K562 (cell line): ENCODE data around the gene HOXD12. TPM values are rescaled to one million over a fixed set of nuclear protein-coding genes. Genes with fewer than 3 reads are reported as not detected.

ENCODE experiments used
- ATAC-seq: fragments of 200-7000 bp; cut with Tn5 transposase; 3 replicates; pipeline ENCODE4 v1.9.1; 2020; ENCODE audit warnings: moderate library complexity
- Bru-seq: library from RNA; stranded (reverse); fragments of 400-500 nt; gene quantifications from one replicate; lab custom pipeline; 2021; lab: Mats Ljungman, UMichigan
- BruChase-seq, 2 experiments: library from RNA; stranded (reverse); fragments of 400-500 nt; gene quantifications; one replicate each; lab custom pipeline; 2021; lab: Mats Ljungman, UMichigan
- BruUV-seq: library from RNA; stranded (reverse); fragments of 400-500 nt; replicated peaks from 2 replicates; lab custom pipeline; 2021; lab: Mats Ljungman, UMichigan
- CTCF ChIA-PET: fragments of 300-600 bp; formaldehyde crosslinking; extraction: SDS; loops from one replicate; lab custom pipeline; 2021; ENCODE audit warnings: low intra/inter-chr PET ratio; lab: Yijun Ruan, JAX
- POLR2A ChIA-PET: fragments of 300-600, 350-650 bp; sonication (Branson Sonifier 250); formaldehyde crosslinking; extraction: SDS; loops from one replicate; lab custom pipeline; 2021; ENCODE audit warnings: antibody characterized with exemption, inconsistent platforms; lab: Yijun Ruan, JAX
- DNase-seq, 4 experiments: peaks; one replicate each; pipeline versions ENCODE4 v3.0.0 to v3.0.0-alpha.2; 2011 to 2018; ENCODE audit warnings: low spot score in 3 of 4, mixed read lengths in 3 of 4; ENCODE audit errors: extremely low read depth in 1 of 4
- FAIRE-seq: peaks from 2 replicates; lab custom pipeline; 2011; peaks lifted over from hg19 to GRCh38; lab: Jason Lieb, UNC
- H2AFZ ChIP-seq: 2 replicates; pipeline ENCODE4 v1.6.0; 2011; ENCODE audit warnings: low read depth, low read length, control low read depth, inconsistent platforms
- H3K27ac ChIP-seq: fragments of 200-600 bp; 3 replicates; pipeline ENCODE4 v1.8.0; 2011; ENCODE audit warnings: low read depth, mild to moderate bottlenecking, control low read depth, inconsistent platforms, low read length, moderate library complexity, mixed read lengths; ENCODE audit errors: extremely low read depth
- H3K27me3 ChIP-seq, 2 experiments: fragments of 300-600 bp in 1 of 2; 2 replicates in 1 of 2; 3 replicates in 1 of 2; pipeline versions ENCODE4 v1.6.0 to v1.8.0; 2011; ENCODE audit warnings: inconsistent platforms in 2 of 2, low read length in 2 of 2, mild to moderate bottlenecking in 1 of 2, mixed read lengths in 1 of 2, moderate library complexity in 1 of 2; ENCODE audit not compliant: control insufficient read depth in 2 of 2, insufficient read depth in 2 of 2
- H3K36me3 ChIP-seq: fragments of 300-600 bp; 3 replicates; pipeline ENCODE4 v1.8.0; 2011; ENCODE audit warnings: mild to moderate bottlenecking, low read length, inconsistent platforms; ENCODE audit not compliant: control insufficient read depth, insufficient read depth
- H3K4me1 ChIP-seq, 2 experiments: fragments of 200-600 bp in 1 of 2; replicated peaks in 1 of 2; 2 replicates in 1 of 2; 3 replicates in 1 of 2; pipeline versions ENCODE4 v1.5.1 to v1.8.0; 2011; ENCODE audit warnings: inconsistent platforms in 2 of 2, low read length in 2 of 2, mild to moderate bottlenecking in 1 of 2, mixed read lengths in 1 of 2, moderate library complexity in 1 of 2; ENCODE audit not compliant: control insufficient read depth in 2 of 2, insufficient read depth in 2 of 2
- H3K4me2 ChIP-seq: 2 replicates; pipeline ENCODE4 v1.6.1; 2011; ENCODE audit warnings: low read length, control low read depth, inconsistent platforms, mixed read lengths; ENCODE audit not compliant: insufficient read depth
- H3K4me3 ChIP-seq: fragments of 200-600 bp; sonication (generic), shearing (Covaris generic); 2 replicates; pipeline ENCODE4 v1.5.1; 2016; ENCODE audit warnings: control low read depth, inconsistent platforms
- H3K79me2 ChIP-seq: fragments of 200-600 bp; 3 replicates; pipeline ENCODE4 v1.8.0; 2011; ENCODE audit warnings: low read length, inconsistent platforms; ENCODE audit not compliant: control insufficient read depth, insufficient read depth
- H3K9ac ChIP-seq, 2 experiments: 2 replicates each; pipeline versions ENCODE4 v1.6.0 to v1.6.1; 2011; ENCODE audit warnings: low read depth in 2 of 2, low read length in 2 of 2, control low read depth in 1 of 2, inconsistent platforms in 1 of 2, mild to moderate bottlenecking in 1 of 2, mixed read lengths in 1 of 2; ENCODE audit not compliant: insufficient read depth in 1 of 2
- H3K9me1 ChIP-seq: one replicate; pipeline ENCODE4 v1.6.0; 2011; ENCODE audit warnings: inconsistent platforms, mild to moderate bottlenecking, low read length, moderate library complexity; ENCODE audit not compliant: control insufficient read depth, insufficient read depth
- H3K9me3 ChIP-seq: replicated peaks from 2 replicates; pipeline ENCODE4 v1.5.1; 2011; ENCODE audit warnings: low read depth, low read length, inconsistent platforms; ENCODE audit not compliant: control insufficient read depth, insufficient read depth
- H4K20me1 ChIP-seq: replicated peaks from 2 replicates; pipeline ENCODE4 v1.6.1; 2011; ENCODE audit warnings: low read length, inconsistent platforms, mixed read lengths; ENCODE audit not compliant: control insufficient read depth, insufficient read depth
- GTF2F1 ChIP-seq: IDR thresholded peaks from 2 replicates; pipeline ENCODE4 v1.6.1; 2011; ENCODE audit warnings: low read depth, low read length, improper control_type of control experiment
- PCBP1 ChIP-seq: fragments of 200-400 bp; formaldehyde crosslinking; IDR thresholded peaks from 2 replicates; pipeline ENCODE4 v1.6.1; 2018; ENCODE audit warnings: mild to moderate bottlenecking, low read depth, low read length; ENCODE audit not compliant: poor library complexity, severe bottlenecking
- WGBS: fragments of 100-300 bp; shearing (Covaris generic); methylation state at CpG from one replicate; pipeline ENCODE4 v1.1.6; 2016; ENCODE audit warnings: low coverage, mixed read lengths; ENCODE audit not compliant: insufficient coverage; ENCODE audit errors: missing lambda C conversion rate; 5-methylcytosine and 5-hydroxymethylcytosine counted together
- in situ Hi-C: fragments of 300-500 bp; cut with MboI; formaldehyde crosslinking; loops from 4 replicates; pipeline ENCODE4 v1.15.0; 2018; ENCODE audit warnings: inconsistent platforms, mixed read lengths
- intact Hi-C: fragments of 100-400 bp; cut with micrococcal nuclease; formaldehyde crosslinking; loops from 2 replicates; pipeline ENCODE4 v1.14.2; 2022
- long read RNA-seq, 3 experiments: library from polyadenylated mRNA in 2 of 3; library from RNA in 1 of 3; unstranded in 2 of 3; stranded (forward) in 1 of 3; transcript quantifications; one replicate each; pipeline ENCODE4 v2.0.0, GENCODE V29; 2019 to 2022
- polyA minus RNA-seq, 3 experiments: library from RNA; depleted of rRNA, polyadenylated mRNA; stranded (reverse); fragments of >200 nt; gene quantifications; 2 replicates each; pipeline ENCODE4 v1.2.3, GENCODE V29; 2011
- polyA plus RNA-seq, 8 experiments: library from polyadenylated mRNA; depleted of rRNA in 4 of 8; stranded (reverse) in 5 of 8; unstranded in 3 of 8; fragments of >200 nt; fragmentation: Nextera tagmentation in 2 of 8; fragmentation: Illumina TruSeq in 1 of 8; extraction: Ambion mirVana in 2 of 8; extraction: Trizol in 1 of 8; gene quantifications; 2 replicates each; pipeline versions ENCODE4 v1.2.1 to v1.2.3, GENCODE V29; 2011 to 2014; ENCODE audit warnings: inconsistent platforms in 1 of 8, missing spikeins in 1 of 8
- total RNA-seq, 7 experiments: library from RNA; depleted of rRNA in 6 of 7; stranded (reverse); fragments of >200 nt in 6 of 7; fragmentation: Illumina TruSeq in 2 of 7; extraction: Trizol in 2 of 7; gene quantifications; 2 replicates each; pipeline versions ENCODE4 v1.2.1 to v1.2.3, GENCODE V29; 2011 to 2021; ENCODE audit warnings: low replicate concordance in 1 of 7

The HOXD12 gene, protein sequence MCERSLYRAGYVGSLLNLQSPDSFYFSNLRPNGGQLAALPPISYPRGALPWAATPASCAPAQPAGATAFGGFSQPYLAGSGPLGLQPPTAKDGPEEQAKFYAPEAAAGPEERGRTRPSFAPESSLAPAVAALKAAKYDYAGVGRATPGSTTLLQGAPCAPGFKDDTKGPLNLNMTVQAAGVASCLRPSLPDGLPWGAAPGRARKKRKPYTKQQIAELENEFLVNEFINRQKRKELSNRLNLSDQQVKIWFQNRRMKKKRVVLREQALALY
- total RNA-seq (2011; cell fraction: chromatin; rRNA removed; ENCODE audit: low replicate concordance), result not detected in 2 replicates
- not detected in 2 replicates for total RNA-seq (2011; cell fraction: nucleolus; rRNA removed)
- total RNA-seq (2011; cell fraction: nucleoplasm; rRNA removed), result not detected in 2 replicates
- total RNA-seq (2014; rRNA removed) (not detected in 2 replicates), total RNA-seq (2014; rRNA removed; fragmentation: Illumina TruSeq; extraction: Trizol) (not detected in 2 replicates), total RNA-seq (2015; rRNA removed; fragmentation: Illumina TruSeq; extraction: Trizol) (not detected in 2 replicates), total RNA-seq (2021) (not detected in 2 replicates), polyA plus RNA-seq (2011; rRNA removed) (not detected in 2 replicates), polyA plus RNA-seq (2014; fragmentation: Illumina TruSeq; extraction: Trizol) (not detected in 2 replicates), polyA plus RNA-seq (2014; fragmentation: Nextera tagmentation; extraction: Ambion mirVana) (not detected), polyA plus RNA-seq (2014; rRNA removed) (not detected in 2 replicates), polyA minus RNA-seq (2011; rRNA and poly(A)+ RNA removed) (not detected in 2 replicates), Bru-seq, nascent RNA (not detected), BruChase-seq, experiment 1, labeled RNA remaining after a 2-hour chase (not detected), BruChase-seq, experiment 2, labeled RNA remaining after a 6-hour chase (not detected)
- polyA plus RNA-seq (2011; cell fraction: cytosol; rRNA removed), result not detected in 2 replicates
- not detected in 2 replicates for polyA plus RNA-seq (2011; cell fraction: nucleus; rRNA removed)
- polyA plus RNA-seq (2012), result not detected in 2 replicates
- polyA minus RNA-seq (2011; cell fraction: cytosol; rRNA and poly(A)+ RNA removed), result not detected in 2 replicates
- not detected in 2 replicates for polyA minus RNA-seq (2011; cell fraction: nucleus; rRNA and poly(A)+ RNA removed)
- long read RNA-seq, experiment 1, result 0 reads
- long read RNA-seq, experiment 2, result 0 reads
- long read RNA-seq, experiment 3, result 0 reads

DNA sequence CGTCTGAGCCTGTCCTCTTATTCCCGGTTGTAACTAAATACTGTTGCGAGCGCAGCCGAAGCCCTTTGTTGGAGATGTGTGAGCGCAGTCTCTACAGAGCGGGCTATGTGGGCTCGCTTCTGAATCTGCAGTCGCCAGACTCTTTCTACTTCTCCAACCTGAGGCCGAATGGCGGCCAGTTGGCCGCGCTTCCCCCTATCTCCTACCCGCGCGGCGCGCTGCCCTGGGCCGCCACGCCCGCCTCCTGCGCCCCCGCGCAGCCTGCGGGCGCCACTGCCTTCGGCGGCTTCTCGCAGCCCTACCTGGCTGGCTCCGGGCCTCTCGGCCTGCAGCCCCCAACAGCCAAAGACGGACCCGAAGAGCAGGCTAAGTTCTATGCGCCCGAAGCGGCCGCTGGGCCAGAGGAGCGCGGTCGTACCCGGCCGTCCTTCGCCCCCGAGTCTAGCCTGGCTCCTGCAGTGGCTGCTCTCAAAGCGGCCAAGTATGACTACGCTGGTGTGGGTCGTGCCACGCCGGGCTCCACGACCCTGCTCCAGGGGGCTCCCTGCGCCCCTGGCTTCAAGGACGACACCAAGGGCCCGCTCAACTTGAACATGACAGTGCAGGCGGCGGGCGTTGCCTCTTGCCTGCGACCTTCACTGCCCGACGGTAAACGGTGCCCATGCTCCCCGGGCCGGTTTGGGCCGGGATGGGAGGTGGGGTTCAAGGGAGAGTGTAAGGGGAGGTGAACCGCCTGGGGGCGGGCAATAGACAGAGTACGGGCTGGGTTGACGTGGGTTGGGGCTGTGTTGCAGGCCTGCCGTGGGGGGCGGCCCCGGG, at the start of gene HOXD12:
HOXD12 (plus strand) TSS at position 68 of the 819 bp plus-strand sequence; CDS start at position 75, 7 bp downstream.
- Histone ChIP-seq H3K9me3 (no peaks in the 10 kb centered on the region), H3K36me3 (no peaks in the 10 kb centered on the region), H3K27ac (no peak within 1 kb of the TSS), H4K20me1 (peaks cover 16% of the 10 kb centered on the region; the same call in 1 of the 2 replicates), H3K4me1 (peaks cover 8 to 31% of the 10 kb centered on the region in 2 experiments), H3K4me3 (no peak within 1 kb of the TSS), H3K4me2 (no peak within 1 kb of the TSS), H3K9me1 (no peaks in the 10 kb centered on the region), H3K79me2 (no peaks in the 10 kb centered on the region), H2AFZ (no peak within 1 kb of the TSS), H3K9ac (no peak within 1 kb of the TSS), H3K27me3 (peaks cover 78 to 83% of the 10 kb centered on the region in 2 experiments)
- TF ChIP-seq GTF2F1 (no peak), PCBP1 (peak; percentile 29)
- ChIA-PET POLR2A (no interaction called here), CTCF (no interaction called here)
- no TSS peak for BruUV-seq
- DNase-seq, result no peak
- intact Hi-C loops (loop anchor here (5.0 kb wide), 4 partner anchors 223 to 1353 kb away; no protein-coding TSS in a partner anchor), in situ Hi-C loops (loop anchor here (5.0 to 25.0 kb wide), 2 partner anchors 738 to 1063 kb away; no protein-coding TSS in a partner anchor)
- 27% methylated on average over 68 of the region's 70 CpGs for WGBS
- ATAC-seq, result no peak
- FAIRE-seq, result no peak
